HG02759 (cell line): ENCODE results near the gene TBC1D12.
"Not testable (repeated sequence)": the region's sequence is repeated elsewhere in the genome, so short reads cannot be mapped to it uniquely, and the experiment has no call there.

Experiments used
- ATAC-seq: cut with Tn5 transposase; IDR thresholded peaks from one replicate; pipeline ENCODE4 v1.9.1; 2021; ENCODE audit warnings: mild to moderate bottlenecking, moderate library complexity; ENCODE audit not compliant: unreplicated experiment

Gene TBC1D12

DNA sequence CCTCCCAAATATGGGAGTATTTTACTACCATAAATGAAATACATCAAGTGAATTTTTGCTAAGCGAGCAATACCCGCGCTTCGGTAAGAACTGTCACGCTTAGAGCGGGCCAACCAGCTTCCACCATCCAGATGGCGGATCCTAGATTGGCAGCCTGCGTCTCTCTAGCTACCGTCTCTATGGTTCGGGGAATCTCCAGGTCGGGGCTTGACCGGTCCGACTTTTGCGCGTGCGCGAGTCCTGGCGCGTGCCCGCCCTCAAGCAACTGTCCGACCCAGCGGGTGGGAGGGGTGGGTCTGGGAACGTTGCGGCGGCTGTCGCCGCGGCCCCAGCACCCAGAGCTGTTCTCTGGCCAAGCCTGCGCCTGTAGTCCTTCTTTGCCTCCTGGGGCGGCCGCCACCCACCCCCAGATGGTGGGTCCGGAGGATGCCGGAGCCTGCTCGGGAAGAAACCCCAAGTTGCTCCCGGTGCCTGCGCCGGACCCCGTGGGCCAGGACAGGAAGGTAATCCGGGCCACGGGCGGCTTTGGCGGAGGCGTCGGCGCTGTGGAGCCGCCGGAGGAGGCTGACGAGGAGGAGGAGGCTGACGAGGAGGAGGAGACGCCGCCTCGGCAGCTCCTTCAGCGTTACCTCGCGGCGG lies at the start of gene TBC1D12:
TSS of gene TBC1D12 (plus strand) at position 338 of the 639 bp plus-strand sequence. CDS start at position 411, 73 bp downstream.
- ATAC-seq: peak; percentile 80

DNA sequence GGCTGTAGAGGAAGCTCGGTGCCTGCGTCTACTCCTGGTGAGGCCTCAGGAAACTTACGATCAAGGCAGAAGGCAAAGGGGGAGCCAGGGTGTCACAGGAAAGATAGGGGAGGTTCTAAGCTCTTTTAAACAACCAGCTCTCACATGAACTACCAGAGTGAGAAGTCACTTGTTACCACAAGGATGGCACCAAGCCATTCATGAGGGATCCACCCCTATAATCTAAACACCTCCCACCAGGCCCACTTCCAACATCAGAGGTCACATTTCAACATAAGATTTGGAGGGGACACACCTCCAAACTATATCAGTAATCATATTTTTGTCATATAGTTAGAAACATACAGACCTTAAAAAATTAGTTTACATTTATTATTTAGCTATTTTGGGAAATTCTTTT lies 49.0 kb upstream of the TBC1D12 start:
- no peak for ATAC-seq

DNA sequence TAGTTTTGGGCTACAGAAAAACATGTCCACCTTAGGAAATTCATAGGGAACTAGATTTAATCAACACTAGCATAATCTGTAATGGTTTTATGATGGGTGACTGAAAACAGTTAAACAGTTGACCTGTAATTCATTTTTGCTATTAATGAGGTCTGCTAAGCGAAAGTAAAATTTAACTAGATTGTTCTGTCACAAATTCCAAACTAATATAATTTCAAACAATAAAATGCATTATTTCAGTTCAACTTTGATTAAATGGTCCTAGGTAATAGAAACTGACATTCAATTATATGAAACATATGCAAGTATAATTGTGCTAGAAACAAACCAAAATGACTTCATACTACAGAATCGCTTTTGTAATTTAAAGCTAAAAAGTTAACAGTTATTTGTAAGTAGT lies 46.5 kb upstream of the TBC1D12 start:
- ATAC-seq: no peak

DNA sequence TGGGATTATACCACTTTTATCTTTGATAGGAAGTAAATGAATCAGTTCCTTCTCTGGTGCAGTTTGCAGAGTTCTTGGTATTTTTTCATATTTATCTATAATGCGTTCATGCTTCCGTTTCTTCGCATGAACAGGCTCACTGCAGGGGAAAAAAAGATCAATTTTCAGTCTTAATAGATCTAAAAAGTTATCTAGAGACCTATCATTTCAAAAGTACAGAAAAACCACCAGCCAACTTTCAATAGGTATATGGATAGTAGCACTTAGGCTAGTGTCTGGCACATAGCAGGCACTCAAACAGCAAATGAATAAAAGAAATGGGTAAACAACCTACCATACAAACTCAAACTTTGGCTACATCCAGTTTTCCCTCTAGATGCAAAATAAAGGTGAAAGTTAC lies 45.1 kb upstream of the TBC1D12 start:
- ATAC-seq: no peak

DNA sequence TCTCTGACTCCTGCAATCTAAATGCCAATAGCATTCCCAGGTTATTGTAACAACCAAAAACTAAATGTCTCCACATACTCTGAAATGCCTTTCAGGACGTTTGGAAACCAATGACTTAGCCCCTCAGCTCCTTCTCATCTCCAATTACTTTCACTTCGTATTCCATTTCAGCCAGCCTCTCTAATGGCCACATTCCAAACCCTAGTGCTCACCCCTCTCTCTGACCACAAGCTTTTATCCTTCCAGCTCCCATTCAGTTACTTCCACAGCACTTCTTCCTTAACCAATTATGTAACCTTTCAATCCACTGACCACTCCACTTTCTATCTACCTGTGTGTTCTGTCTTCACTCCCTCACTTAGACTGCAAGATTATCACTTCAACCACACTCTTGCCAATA lies 43.9 kb upstream of the TBC1D12 start:
- ATAC-seq: no peak

DNA sequence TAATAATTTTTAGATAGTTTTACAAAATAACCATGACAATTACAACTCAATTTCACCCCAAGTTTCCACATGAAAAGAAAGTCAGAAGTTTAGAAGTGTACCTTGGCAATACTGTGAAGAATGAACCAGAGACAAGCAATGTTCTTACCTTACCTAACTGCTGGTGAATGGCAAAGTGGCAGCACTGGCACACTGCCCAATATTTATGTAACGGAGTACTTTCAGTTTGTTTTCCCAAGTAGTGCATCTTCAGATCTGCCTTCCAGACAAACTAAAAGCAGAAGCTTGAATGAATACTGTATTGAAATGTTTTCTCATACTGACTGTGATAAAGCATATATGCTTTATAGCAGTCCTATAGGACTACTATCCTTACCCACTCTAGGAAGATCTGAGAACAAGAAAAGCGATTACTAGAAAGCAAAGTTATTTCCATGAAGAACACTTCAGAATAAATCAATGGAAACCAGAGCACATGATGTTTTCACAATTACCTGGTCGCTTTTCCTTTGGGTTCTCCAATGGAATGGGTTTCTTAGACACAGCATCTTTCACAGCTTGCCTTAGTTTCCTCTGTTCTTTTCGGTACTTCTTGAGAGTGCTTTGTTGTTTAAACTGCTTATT lies 41.1 kb upstream of the TBC1D12 start:
- ATAC-seq: no peak

DNA sequence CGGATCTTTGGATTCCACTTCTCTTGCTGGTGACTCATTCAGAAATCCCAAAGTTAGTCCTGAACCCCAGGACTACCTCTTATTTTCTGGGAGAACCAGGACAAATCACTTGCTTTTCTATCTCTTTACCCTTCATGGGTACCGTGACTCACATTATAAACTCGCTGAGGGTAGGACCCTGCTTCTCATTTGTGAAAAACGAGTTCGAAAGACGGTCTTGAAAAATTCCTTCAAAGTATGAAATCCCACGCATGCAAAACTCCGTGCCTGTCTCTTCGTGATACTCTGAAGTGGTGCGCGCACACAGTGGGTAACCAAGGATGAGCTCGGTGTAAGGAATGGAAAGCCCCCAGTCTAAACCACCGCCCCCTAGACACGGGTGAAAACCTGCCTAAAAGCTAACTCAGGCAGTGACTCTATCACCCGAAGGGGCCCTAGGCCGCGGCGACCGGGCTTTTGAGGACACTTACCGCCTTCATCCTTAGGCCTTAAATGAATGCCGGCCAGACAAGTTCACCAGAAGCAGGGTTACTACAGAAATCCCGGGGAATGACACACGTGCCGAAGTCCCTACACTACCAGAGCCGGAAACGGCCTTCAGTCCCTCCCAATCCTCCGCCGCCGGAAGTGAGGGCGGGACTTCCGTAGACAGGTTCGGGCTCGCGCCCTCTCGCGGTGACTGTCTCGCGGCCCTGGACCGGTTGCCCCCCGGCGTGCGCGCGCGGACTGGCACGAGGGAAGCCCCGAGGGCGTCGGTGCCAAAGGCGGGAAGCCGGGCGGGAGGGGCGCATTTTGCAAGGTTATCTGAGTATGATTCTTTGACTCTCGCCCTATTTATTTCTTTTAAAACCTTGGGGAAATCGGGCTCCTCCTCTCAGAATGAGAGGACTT lies 39.7 kb upstream of the TBC1D12 start, which contains the start of gene NOC3L:
TSS of gene NOC3L (minus strand) at position 580 of the 891 bp plus-strand sequence. CDS start at position 479, 101 bp downstream.
- ATAC-seq: peak; percentile 100

DNA sequence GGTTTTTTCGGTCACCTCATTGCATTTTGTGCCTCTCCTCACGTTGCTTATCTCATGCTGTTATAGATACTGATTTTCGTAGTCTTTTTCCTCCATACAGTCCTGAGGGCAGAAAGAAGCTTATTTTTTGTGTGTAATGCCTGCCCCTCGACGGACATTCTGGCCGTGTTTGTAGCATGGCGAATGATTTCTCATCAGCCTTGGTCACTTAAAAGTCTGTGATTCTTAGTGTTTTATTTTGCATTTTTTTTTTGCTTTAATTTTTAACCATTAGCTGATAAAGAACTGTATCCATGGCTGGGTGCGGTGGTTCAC lies 39.1 kb upstream of the TBC1D12 start:
- peak; percentile 22 for ATAC-seq

DNA sequence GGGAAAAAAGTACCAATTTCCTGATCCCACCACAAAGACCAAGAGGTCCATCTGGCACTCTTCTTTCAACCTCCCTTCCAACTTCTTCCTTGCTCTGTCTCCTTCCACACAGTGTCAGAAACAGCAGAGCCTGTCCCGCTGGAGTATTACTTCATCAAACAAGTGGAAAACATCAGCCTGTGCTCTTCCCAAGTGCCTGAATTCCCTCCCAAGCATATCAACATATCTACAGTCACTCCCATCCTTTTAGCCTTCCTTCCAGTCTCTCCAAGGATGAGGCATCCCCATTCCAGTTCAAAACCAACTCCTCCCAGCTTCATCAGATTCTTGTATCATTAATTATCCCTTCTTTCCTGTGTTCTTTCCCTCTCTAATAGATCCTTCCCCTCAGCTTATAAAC lies 37.9 kb upstream of the TBC1D12 start:
- ATAC-seq: no peak

DNA sequence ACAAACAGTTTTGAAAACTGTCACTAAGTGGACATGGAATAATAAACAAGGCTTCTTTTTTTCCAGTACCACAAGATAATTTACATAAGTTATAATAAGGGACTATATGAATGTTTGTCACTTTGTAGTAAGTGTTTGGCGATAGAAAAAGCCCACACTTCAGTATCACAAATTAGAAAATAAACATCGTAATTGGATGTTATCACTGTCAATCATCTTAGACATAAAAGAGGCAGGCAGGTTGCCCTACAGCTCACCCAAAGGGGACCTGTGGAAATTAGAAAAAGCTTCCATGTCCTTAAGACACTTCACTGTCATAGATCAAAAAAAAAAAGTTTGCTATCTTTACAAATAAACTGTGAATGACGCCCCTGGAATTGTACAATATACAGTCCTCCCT lies 36.0 kb upstream of the TBC1D12 start:
- ATAC-seq: no peak

DNA sequence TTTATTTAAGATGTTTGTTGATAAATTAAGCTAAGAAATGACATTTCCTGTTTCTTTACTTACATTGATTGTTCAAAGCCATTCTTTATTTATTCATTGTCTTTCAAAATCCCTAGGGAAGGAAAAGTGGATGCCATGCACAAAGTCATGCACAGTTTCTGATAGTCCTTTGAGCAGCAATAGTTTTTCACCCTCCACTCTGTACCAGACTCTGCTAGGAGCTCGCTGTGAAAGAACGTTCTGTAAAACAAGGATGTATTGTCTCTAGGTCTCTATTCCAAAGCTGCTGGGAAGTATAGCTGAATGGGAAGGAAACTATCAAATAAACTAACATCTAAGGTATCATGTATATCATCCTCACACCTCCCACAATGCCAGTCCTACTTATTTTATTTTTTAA lies 31.8 kb upstream of the TBC1D12 start:
- ATAC-seq: no peak

DNA sequence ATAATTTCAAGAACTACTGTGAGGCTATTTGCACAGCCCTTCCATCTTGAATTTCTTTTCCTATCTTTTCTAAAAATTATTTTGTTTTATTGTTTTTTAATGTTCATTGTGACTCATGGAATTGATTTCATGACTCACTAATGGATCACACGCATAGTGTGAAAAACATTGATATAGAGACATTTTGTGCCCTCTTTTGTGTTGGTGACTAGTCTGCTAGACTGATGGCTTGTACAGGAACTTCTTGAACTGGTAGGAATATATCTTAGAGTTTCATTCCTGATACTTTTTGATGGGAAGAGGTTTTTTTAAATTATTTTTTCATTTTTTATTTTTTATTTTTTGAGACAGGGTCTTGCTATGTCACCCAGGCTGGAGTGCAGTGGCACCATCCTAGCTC lies 27.0 kb upstream of the TBC1D12 start:
- no peak for ATAC-seq

DNA sequence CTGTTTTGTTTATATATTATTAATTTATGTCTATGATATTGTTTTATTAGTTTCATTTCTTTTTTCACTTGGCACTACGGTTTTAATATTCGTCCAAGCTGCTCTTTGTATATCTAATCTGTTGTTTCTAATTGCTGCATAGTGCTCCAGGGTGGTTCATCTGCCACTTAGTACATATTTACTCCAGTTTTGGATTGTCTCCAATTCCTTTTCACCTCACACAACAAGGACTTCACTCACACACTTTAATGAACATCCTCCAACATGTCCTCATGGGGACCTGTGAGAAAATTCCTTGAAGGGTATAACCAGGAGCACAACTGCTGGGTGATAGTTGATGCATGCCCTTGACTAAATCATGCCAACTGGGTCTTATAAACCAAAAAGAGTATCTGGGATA lies 25.5 kb upstream of the TBC1D12 start:
- ATAC-seq: no peak

DNA sequence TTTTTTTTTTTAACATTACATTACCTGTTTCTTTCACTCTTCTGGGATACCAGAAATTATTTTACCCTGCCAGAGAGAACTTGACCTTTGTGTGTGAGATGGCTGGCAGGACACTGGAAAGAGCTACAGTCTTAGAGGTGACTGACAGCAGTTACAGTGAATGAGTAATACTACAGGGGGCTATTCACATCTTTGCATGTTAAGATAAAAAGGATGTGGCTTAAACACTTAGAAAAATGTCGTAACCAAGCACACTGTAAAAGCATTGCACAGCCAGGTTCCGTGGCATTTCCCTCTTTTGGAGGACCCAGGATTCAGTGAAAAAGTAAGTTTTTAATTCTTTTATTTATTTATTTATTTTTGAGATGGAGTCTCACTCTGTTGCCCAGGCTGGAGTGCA lies 18.8 kb upstream of the TBC1D12 start:
- ATAC-seq: no peak

DNA sequence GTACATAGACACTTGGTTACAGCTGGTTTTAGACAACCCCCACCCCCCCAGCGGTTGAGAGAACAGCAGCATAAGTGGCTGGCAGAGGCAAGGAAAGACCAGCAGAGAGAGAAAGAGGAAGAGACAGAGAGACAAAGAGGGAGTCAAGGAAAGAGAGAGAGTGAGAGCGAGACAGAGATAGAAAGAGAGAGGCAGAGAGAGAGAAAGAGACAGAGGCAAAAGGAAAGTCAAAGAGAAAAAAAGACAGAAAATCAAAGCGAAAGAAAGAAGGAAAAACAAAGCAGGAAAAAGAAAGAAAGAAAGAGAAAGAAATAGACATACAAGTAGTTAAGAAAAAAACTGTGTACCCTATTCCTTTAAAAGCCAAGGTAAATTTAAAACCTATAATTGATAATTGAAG lies 16.6 kb upstream of the TBC1D12 start:
- not testable (repeated sequence) for ATAC-seq

DNA sequence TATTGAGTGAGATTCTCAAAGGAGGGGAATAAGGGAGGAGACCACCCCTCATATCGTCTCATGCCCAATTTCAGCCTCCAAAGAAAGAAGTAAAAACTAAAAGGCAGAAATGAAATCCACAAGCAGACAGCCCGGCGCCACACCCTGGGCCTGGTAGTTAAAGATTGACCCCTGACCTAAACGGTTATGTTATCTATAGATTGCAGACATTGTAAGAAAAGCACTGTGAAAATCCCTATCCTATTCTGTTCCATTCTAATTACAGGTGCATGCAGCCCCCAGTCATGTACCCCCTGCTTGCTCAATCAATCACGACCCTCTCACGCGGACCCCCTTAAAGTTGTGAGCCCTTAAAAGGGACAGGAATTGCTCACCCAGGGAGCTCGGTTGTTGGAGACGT lies 10.2 kb upstream of the TBC1D12 start:
- ATAC-seq: not testable (repeated sequence)

DNA sequence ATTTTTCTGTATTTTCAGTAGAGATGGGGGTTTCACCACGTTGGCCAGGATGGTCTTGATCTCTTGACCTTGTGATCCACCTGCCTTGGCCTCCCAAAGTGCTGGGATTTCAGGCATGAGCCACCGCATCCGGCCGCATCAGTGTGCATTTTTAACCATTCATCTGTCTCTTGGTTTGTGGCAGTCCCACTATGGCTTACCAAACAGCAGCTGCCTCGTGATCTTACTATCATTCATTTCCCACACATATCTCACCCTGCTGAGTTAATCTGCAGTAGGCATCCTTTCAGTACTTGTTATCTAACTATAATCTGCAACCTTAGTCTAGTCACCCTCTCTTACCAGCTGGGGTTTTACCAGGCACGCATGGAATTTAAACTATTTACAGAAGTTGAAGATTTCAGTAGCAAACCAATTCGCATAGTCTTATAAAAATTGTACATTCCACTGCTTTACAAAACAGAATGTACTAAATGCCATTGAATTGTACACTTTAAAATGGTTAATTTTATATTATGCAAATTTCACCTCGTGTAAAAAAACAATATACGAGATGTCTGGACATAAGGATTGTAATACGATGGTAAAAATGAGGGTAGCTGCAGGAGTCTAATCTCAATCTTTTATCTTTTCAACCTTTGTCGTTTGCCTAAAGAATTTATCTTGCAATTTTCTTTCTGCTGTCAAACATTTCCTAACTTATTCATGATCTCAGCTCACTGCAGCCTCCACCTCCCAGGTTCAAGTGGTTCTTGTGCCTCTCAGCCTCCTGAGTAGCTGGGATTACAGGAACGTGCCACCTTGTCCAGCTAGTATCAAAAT lies 4.6 kb upstream of the TBC1D12 start:
- ATAC-seq: no peak

DNA sequence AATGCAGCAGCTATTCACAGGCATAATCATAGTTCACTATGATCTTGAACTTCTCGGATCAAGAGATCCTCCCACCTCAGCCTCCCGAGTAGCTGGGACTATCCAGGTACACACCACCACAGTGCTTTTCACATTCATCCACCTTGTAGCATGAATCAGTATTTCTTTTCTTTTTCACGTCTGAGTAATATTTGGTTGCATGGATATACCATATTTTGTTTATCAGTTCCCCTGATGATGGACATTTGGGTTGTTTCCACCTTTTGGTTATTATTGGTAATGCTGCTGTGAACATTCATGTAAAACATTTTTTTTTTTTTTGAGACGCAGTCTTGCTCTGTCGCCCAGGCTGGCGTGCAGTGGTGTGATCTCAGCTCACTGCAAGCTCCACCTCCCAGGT lies 3.6 kb upstream of the TBC1D12 start:
- ATAC-seq: no peak

DNA sequence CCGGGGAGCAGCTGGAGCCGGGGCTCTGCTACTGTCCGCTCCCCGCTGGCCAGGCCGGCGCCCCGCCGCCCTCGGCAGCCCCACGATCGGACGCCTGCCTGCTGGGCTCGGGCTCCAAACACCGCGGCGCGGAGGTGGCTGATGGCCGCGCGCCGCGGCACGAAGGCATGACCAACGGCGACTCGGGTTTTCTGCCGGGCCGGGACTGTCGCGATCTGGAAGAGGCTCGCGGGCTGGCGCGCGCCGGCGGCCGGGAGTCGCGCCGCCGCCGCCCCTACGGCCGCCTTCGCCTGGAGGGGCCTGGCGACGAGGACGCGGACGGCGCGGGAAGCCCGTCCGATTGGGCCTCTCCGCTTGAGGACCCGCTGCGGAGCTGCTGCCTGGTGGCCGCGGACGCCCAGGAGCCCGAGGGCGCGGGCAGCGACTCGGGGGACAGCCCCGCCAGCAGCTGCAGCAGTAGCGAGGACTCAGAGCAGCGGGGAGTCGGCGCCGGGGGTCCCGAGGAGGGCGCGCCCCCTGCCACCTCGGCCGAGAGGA lies 570 bp downstream of the TBC1D12 start:
- ATAC-seq: peak; percentile 29

DNA sequence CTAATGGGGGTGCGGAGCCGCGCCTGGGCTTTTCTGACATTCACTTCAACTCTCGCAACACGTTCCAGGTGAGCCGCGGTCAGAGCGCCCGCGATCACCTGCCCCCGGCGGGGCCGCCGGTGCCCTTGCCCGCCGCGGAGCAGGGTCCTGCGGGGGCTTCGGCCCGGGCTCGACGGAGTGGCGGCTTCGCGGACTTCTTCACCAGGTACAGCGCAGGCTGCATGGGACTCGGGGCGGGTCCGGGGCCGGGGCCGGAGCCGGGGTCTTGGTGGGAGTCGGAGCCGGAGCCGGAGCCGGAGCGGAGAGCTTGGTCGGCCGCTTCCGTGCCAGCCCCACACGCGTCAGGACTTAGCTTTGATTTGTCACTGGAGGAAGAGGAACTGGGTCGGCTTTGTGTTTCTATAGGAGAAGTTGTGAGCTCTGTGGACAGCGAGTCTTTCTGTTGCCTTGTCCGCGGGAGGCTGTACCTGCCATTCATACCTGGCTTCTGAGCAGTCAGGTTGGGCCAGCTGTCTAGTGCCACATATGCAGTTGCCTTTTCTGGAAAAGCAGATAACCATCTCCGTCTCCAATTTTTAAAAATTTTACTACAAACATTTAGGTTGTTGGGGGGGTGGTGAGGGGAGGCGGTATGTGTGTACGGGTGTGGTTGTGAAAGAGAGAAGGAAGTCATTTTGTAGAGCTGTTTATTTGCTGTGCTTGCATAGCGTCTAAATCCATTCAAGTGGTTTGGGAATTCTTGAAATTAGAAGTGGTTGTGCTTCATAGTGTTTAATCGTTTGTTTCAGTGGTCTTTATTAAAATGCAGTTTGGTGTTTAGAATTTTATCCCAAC lies 1.3 kb downstream of the TBC1D12 start:
- ATAC-seq: peak; percentile 52
